GM10248 (cell line): ENCODE measurements around the gene MAP4K2.

Experiments used
- CTCF ChIA-PET: fragments of 300-600 bp; sonication (Branson Sonifier 250); formaldehyde crosslinking; extraction: SDS; loops from one replicate; lab custom pipeline; 2021; ENCODE audit warnings: antibody characterized with exemption; lab: Yijun Ruan, JAX
- POLR2A ChIA-PET: fragments of 350-650 bp; sonication (Branson Sonifier 250); formaldehyde crosslinking; extraction: SDS; loops from one replicate; lab custom pipeline; 2020; ENCODE audit warnings: antibody characterized with exemption; lab: Yijun Ruan, JAX
- DNase-seq: peaks from one replicate; pipeline ENCODE4 v3.0.0; 2012; ENCODE audit errors: extremely low spot score
- CTCF ChIP-seq: IDR thresholded peaks from 2 replicates; pipeline ENCODE4 v1.5.1; 2012; ENCODE audit warnings: mild to moderate bottlenecking, low read depth; ENCODE audit errors: extremely low read depth, missing control alignments, control extremely low read depth

MAP4K2 gene

GRCh38 chr11:64843686-64844329, 40.8 kb upstream of the MAP4K2 start:
- TF ChIP-seq CTCF: no peak
- DNase-seq: no peak
- ChIA-PET CTCF (interaction anchor here (0.8 to 33.1 kb wide), 15 partner anchors 8 to 267 kb away, joined by 3 to 1137 read pairs (median 4); partner anchors contain the start of genes ARL2, EHD1 and TM7SF2), POLR2A (interaction anchor here (1.4 kb wide), 1 partner anchor 274 kb away, joined by 3 read pairs; the partner anchor contains the start of gene ZNHIT2)

DNA sequence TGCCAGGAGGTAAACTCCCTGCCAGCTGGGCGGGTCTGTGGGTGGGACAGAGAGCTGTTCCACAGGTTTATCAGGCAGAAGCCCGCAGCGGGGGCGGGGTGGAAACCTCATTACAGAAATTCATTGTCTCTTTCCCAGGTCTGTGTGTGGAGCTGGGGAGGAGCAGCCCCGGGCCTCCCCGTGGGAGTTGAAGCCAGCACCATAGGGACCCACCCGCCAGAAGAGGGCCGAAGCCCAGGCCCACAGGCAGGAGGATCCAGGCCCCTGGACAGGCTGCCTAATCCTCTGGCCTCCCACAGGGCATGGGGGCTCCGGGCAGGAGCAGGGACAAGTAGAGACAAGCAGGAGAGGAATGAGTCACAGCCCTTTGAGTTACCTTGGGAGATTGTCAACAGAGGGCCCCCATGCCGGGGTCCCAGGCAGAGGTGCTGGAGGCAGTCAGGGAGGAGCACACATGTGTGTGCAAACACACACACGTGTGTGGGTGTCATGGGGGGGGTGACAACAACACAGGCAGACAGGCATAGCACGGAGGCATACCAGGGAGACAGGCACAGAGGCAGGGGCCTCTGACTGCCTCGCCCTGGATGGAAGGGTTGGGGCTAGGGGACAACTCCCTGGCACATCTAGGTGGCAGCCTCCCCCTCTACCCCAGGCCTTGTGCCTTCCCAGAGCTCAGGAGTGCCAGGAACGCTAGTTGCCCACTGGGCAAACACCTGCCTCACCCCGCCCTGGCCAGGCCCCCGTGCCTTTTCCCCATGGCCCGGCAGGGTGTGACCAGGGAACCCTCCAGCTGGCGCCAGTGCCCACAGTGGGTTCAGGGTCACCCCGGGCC, 40.1 kb upstream of the MAP4K2 start:
- CTCF ChIA-PET: interaction anchor here (1.0 to 33.1 kb wide), 7 partner anchors 10 to 268 kb away, joined by 3 to 1137 read pairs (median 4); partner anchors contain the start of genes EHD1 and TM7SF2
- TF ChIP-seq CTCF: no peak
- DNase-seq: no peak
- POLR2A ChIA-PET: no interaction called here

DNA sequence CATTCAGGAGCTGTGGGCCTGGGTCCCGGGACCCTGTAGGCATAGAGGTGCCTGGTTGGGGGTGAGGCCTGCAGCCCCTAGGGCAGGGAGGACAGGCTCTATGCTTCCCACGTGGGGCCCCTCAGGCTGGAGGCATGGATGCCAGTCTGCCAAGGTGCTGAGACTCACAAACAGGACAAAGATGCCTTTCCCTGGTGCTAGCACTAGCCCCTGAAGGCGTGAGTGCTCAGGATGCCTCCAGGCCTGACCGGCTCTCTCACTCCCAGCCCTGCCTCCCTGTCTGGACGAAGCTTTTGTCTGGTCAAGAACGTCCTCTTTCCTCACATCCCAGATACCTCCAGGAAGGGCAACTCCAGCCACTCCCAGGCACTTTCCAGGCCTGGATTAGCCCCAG, 39.3 kb upstream of the MAP4K2 start:
- no peak for DNase-seq
- no peak for TF ChIP-seq CTCF
- POLR2A ChIA-PET: no interaction called here
- CTCF ChIA-PET: interaction anchor here (1.0 to 33.1 kb wide), 3 partner anchors 20 to 171 kb away, joined by 4 to 1137 read pairs (median 356); partner anchors contain the start of gene EHD1

DNA sequence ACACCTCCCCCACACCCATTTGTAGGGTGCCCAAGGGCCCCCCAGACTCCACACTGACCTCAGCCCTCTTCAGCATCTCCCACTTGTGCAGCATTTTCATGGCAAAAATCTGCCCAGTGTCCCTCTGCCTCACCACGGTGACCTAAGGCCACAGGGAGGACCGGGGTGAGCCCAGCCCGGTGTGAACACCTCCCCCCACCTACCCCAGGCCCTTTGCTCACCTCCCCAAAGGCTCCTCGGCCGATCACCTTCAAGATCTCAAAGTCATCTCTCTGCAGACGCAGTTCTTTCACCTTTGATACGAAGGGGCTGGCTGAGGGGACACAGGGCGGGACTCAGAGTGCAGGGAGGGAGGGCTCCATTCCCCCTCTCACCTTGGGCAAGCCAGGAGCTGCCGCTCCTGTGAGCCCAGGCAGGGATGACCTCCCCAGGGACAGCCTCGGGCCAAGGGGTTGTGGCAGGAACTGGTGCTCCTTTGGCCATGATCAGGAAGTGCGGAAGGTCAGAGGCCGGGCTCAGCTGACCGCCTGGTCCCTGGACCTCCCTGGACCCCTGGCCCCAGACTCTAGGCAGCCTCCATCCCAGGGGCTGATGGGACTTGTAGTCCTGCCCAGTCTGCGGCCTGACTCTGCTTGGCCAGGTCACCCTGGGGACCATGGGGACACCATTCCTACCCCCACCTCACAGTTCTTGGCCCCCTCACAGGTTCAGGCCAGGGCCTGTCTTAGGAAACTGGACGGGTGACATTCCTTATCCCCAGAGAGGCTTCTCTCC, 38.8 kb upstream of the MAP4K2 start:
- TF ChIP-seq CTCF: no peak
- no peak for DNase-seq
- ChIA-PET CTCF (interaction anchor here (1.0 to 33.1 kb wide), 5 partner anchors 9 to 173 kb away, joined by 3 to 1137 read pairs (median 4); partner anchors contain the start of genes ARL2 and EHD1), POLR2A (no interaction called here)

GRCh38 chr11:64839887-64840782, 37.1 kb upstream of the MAP4K2 start:
- CTCF ChIA-PET: interaction anchor here (0.6 to 33.1 kb wide), 6 partner anchors 7 to 476 kb away, joined by 3 to 1137 read pairs (median 3); partner anchors contain the start of genes ARL2 and EHD1
- DNase-seq: no peak

More at GRCh38 chr11:64839887-64840782, 37.1 kb upstream of the MAP4K2 start:
- POLR2A ChIA-PET: interaction anchor here (0.6 kb wide), 1 partner anchor 27 kb away, joined by 4 read pairs; no protein-coding TSS in a partner anchor
- no peak for TF ChIP-seq CTCF
